Kidney (tissue), 14 donors: Measurements from ENCODE around the gene MST1. TPM values are rescaled to one million over a fixed set of nuclear protein-coding genes. Genes with fewer than 3 reads are reported as not detected.

Experiments used
- DNase-seq, 5 donors: peaks; one replicate each; pipeline ENCODE4 v3.0.0-alpha.2; 2013 to 2020
- FAIRE-seq: peaks from 2 replicates; lab custom pipeline; 2012; peaks lifted over from hg19 to GRCh38; lab: Jason Lieb, UNC
- H3K27ac ChIP-seq, 2 donors: one replicate each; pipeline ENCODE4 v1.7.0; 2013; ENCODE audit warnings: low read depth in 2 of 2, low read length in 2 of 2, inconsistent platforms in 1 of 2
- H3K27me3 ChIP-seq: one replicate; pipeline ENCODE4 v1.7.1; 2013; ENCODE audit warnings: low read length, inconsistent platforms; ENCODE audit not compliant: control insufficient read depth, insufficient read depth
- H3K36me3 ChIP-seq, 3 donors: one replicate each; pipeline versions ENCODE4 v1.7.0 to v1.7.1; 2013; ENCODE audit warnings: low read length in 3 of 3, control low read depth in 1 of 3, inconsistent platforms in 1 of 3; ENCODE audit not compliant: insufficient read depth in 3 of 3, control insufficient read depth in 2 of 3
- H3K4me1 ChIP-seq, 3 donors: one replicate each; pipeline versions ENCODE4 v1.7.0 to v1.7.1; 2013; ENCODE audit warnings: low read length in 3 of 3, inconsistent platforms in 1 of 3, low read depth in 1 of 3; ENCODE audit not compliant: control insufficient read depth in 2 of 3, insufficient read depth in 2 of 3
- H3K4me3 ChIP-seq, 3 donors: one replicate each; pipeline versions ENCODE4 v1.7.0 to v1.8.1; 2013; ENCODE audit warnings: low read length in 3 of 3, control low read depth in 1 of 3, inconsistent platforms in 1 of 3
- H3K9ac ChIP-seq, 3 donors: one replicate each; pipeline versions ENCODE4 v1.7.0 to v1.7.1; 2013; ENCODE audit warnings: low read length in 3 of 3, control low read depth in 1 of 3, inconsistent platforms in 1 of 3
- H3K9me3 ChIP-seq, 3 donors: one replicate each; pipeline versions ENCODE4 v1.7.0 to v1.7.1; 2013; ENCODE audit warnings: low read length in 3 of 3, control low read depth in 1 of 3, inconsistent platforms in 1 of 3; ENCODE audit not compliant: control insufficient read depth in 2 of 3, insufficient read depth in 1 of 3
- CTCF ChIP-seq: IDR thresholded peaks from 3 replicates; pipeline ENCODE4 v1.5.1; 2012; ENCODE audit warnings: mild to moderate bottlenecking, moderate library complexity, borderline replicate concordance; ENCODE audit not compliant: insufficient read depth; ENCODE audit errors: extremely low read depth
- intact Hi-C: fragments of 100-400 bp; cut with DNase I; formaldehyde crosslinking; loops from one replicate; pipeline ENCODE4 v1.11.1; 2022
- polyA plus RNA-seq: library from polyadenylated mRNA; stranded (reverse); fragments of 350-450 nt; fragmentation: Illumina TruSeq; extraction: RNeasy Lipid Tissue Mini Kit (QIAGEN cat#74804); gene quantifications from one replicate; pipeline ENCODE4 v1.2.3, GENCODE V29; 2014; ENCODE audit warnings: low read depth, low replicate concordance; ENCODE audit not compliant: insufficient read depth
- total RNA-seq: library from RNA; stranded (reverse); fragmentation: NEBNext Ultra II Directional; extraction: Animal tissue kit (Norgen Biotek cat#: 25700); gene quantifications from one replicate; pipeline ENCODE4 v1.2.1, GENCODE V29; 2021
- donor health status: control.
- donor health status: control.
- donor health status: control.
- donor health status: control.
- donor health status: control.
- donor health status: DM: yes; HTN: yes; CAD: no.
- donor health status: Normal renal cell carcinoma (clear cell type).

Gene MST1
- total and polyA plus RNA-seq, 2 donors from 2014 or later, result 77.3 to 152 TPM

GRCh38 chr3:49652903-49653415 is 36.3 kb downstream of the MST1 start:
- intact Hi-C loops, result no loop called here
- Histone ChIP-seq H3K9ac (no peak overlapping the region), H3K27me3 (no peaks in the 10 kb centered on the region), H3K4me1 (peaks cover 0 to 3% (median 0%) of the 10 kb centered on the region in 3 donors), H3K36me3 (no peaks in the 10 kb centered on the region), H3K4me3 (no peak overlapping the region), H3K27ac (no peak overlapping the region), H3K9me3 (no peaks in the 10 kb centered on the region)
- no peak for FAIRE-seq
- no peak for TF ChIP-seq CTCF
- DNase-seq, result peak in 4 of 5 donors; percentile 44 to 58 (median 55)

- H3K36me3 ChIP-seq, result no peaks in the 10 kb centered on the region
- intact Hi-C loops, result no loop called here
Observed at GRCh38 chr3:49652218-49652902, 36.9 kb downstream of the MST1 start.

GRCh38 chr3:49650637-49651036 is 38.6 kb downstream of the MST1 start:
- no peak overlapping the region for H3K27ac ChIP-seq
- FAIRE-seq, result no peak
- DNase-seq, result no peak
- H3K36me3 ChIP-seq, result no peaks in the 10 kb centered on the region
- H3K9me3 ChIP-seq, result no peaks in the 10 kb centered on the region
- no peaks in the 10 kb centered on the region for H3K27me3 ChIP-seq
- intact Hi-C loops, result no loop called here
- no peak overlapping the region for H3K4me3 ChIP-seq
- peaks cover 0 to 5% (median 0%) of the 10 kb centered on the region in 3 donors for H3K4me1 ChIP-seq
- H3K9ac ChIP-seq, result no peak overlapping the region
- no peak for TF ChIP-seq CTCF

More at GRCh38 chr3:49652218-49652902, 36.9 kb downstream of the MST1 start:
- DNase-seq (peak in 1 of 5 donors; percentile 31), FAIRE-seq (no peak)
- Histone ChIP-seq H3K27ac (no peak overlapping the region), H3K9ac (no peak overlapping the region), H3K4me1 (peaks cover 0 to 5% (median 0%) of the 10 kb centered on the region in 3 donors), H3K27me3 (no peaks in the 10 kb centered on the region), H3K4me3 (no peak overlapping the region), H3K9me3 (no peaks in the 10 kb centered on the region)
- TF ChIP-seq CTCF, result no peak
